H1 (cell line): Measurements from ENCODE around the gene CNTN5. TPM values are rescaled to one million over a fixed set of nuclear protein-coding genes. Genes with fewer than 3 reads are reported as not detected.

Experiments used
- CTCF ChIA-PET: fragments of 300-600 bp; sonication (Branson Sonifier 250); formaldehyde crosslinking; loops from one replicate; lab custom pipeline; 2021; ENCODE audit not compliant: partially characterized antibody; lab: Charles Lee
- POLR2A ChIA-PET: fragments of 300-600 bp; sonication (Branson Sonifier 250); formaldehyde crosslinking; loops from one replicate; lab custom pipeline; 2021; ENCODE audit warnings: inconsistent platforms; ENCODE audit not compliant: partially characterized antibody; lab: Charles Lee
- DNase-seq, 2 experiments: peaks; one replicate each; pipeline versions ENCODE4 v3.0.0 to v3.0.0-alpha.2; 2010 to 2022; ENCODE audit warnings: low spot score in 2 of 2, low read depth in 1 of 2, mixed read lengths in 1 of 2
- FAIRE-seq: peaks from 2 replicates; lab custom pipeline; 2011; peaks lifted over from hg19 to GRCh38; lab: Jason Lieb, UNC
- H2AFZ ChIP-seq: 2 replicates; pipeline ENCODE4 v1.8.1; 2012; ENCODE audit warnings: low read length, inconsistent platforms
- H2AK5ac ChIP-seq: 2 replicates; pipeline ENCODE4 v1.6.1; 2013; ENCODE audit warnings: low read depth, low read length
- H2BK120ac ChIP-seq: replicated peaks from 2 replicates; pipeline ENCODE3; 2013; ENCODE audit warnings: low read depth, low read length, inconsistent platforms
- H2BK12ac ChIP-seq: 2 replicates; pipeline ENCODE4 v1.6.1; 2013; ENCODE audit warnings: low read depth, low read length
- H2BK15ac ChIP-seq: 2 replicates; pipeline ENCODE4 v1.6.1; 2013; ENCODE audit warnings: low read length
- H2BK20ac ChIP-seq: 2 replicates; pipeline ENCODE4 v1.6.1; 2013; ENCODE audit warnings: low read length
- H2BK5ac ChIP-seq: 2 replicates; pipeline ENCODE4 v1.6.1; 2013; ENCODE audit warnings: low read depth, low read length
- H3K14ac ChIP-seq: 2 replicates; pipeline ENCODE4 v1.6.1; 2013; ENCODE audit warnings: inconsistent platforms; ENCODE audit not compliant: insufficient read length
- H3K18ac ChIP-seq: 2 replicates; pipeline ENCODE4 v1.6.1; 2013; ENCODE audit warnings: low read length; ENCODE audit errors: extremely low read depth
- H3K23ac ChIP-seq: 2 replicates; pipeline ENCODE4 v1.6.1; 2013; ENCODE audit warnings: inconsistent platforms; ENCODE audit not compliant: insufficient read length
- H3K23me2 ChIP-seq: 2 replicates; pipeline ENCODE4 v1.6.1; 2013; ENCODE audit warnings: low read depth, low read length
- H3K27ac ChIP-seq: 2 replicates; pipeline ENCODE4 v1.6.1; 2011; ENCODE audit warnings: low read depth, low read length, inconsistent platforms
- H3K27me3 ChIP-seq, 4 experiments: replicated peaks in 1 of 4; 1 replicate in 1 of 4; 2 replicates in 3 of 4; pipeline versions ENCODE4 v1.6.1 to v1.8.1; 2011 to 2013; ENCODE audit warnings: low read length in 3 of 4, mild to moderate bottlenecking in 3 of 4, inconsistent platforms in 2 of 4, mixed read lengths in 2 of 4, moderate library complexity in 1 of 4; ENCODE audit not compliant: control insufficient read depth in 3 of 4, insufficient read depth in 3 of 4; ENCODE audit errors: extremely low read depth in 1 of 4
- H3K36me3 ChIP-seq, 4 experiments: 2 replicates each; pipeline versions ENCODE4 v1.6.1 to v1.8.1; 2011 to 2013; ENCODE audit warnings: mild to moderate bottlenecking in 4 of 4, low read length in 3 of 4, moderate library complexity in 2 of 4, control low read depth in 1 of 4, inconsistent platforms in 1 of 4; ENCODE audit not compliant: insufficient read depth in 4 of 4, control insufficient read depth in 2 of 4
- H3K4ac ChIP-seq: replicated peaks from 2 replicates; pipeline ENCODE3; 2013; ENCODE audit warnings: low read length, low read depth, mixed read lengths, inconsistent platforms; ENCODE audit not compliant: insufficient read length
- H3K4me1 ChIP-seq, 4 experiments: replicated peaks in 1 of 4; 1 replicate in 1 of 4; 2 replicates in 3 of 4; pipeline versions ENCODE4 v1.6.1 to v1.8.1; 2011 to 2013; ENCODE audit warnings: low read length in 3 of 4, inconsistent platforms in 2 of 4, mixed read lengths in 1 of 4; ENCODE audit not compliant: insufficient read depth in 4 of 4, control insufficient read depth in 3 of 4
- H3K4me2 ChIP-seq, 2 experiments: 2 replicates each; pipeline versions ENCODE4 v1.6.1 to v1.8.1; 2011 to 2013; ENCODE audit warnings: low read depth in 2 of 2, low read length in 2 of 2, control low read depth in 1 of 2, inconsistent platforms in 1 of 2, mild to moderate bottlenecking in 1 of 2; ENCODE audit not compliant: insufficient read depth in 1 of 2
- H3K4me3 ChIP-seq, 4 experiments: fragments of 200-600, 300-600 bp in 1 of 4; sonication (generic), shearing (Covaris generic), sonication (Bioruptor Twin) in 1 of 4; 2 replicates each; pipeline versions ENCODE4 v1.5.1 to v1.8.1; 2011 to 2016; ENCODE audit warnings: low read length in 4 of 4, low read depth in 3 of 4, control low read depth in 2 of 4, inconsistent platforms in 2 of 4, mild to moderate bottlenecking in 2 of 4, mixed read lengths in 1 of 4, moderate library complexity in 1 of 4; ENCODE audit not compliant: insufficient read depth in 2 of 4; ENCODE audit errors: extremely low read depth in 1 of 4
- H3K56ac ChIP-seq: replicated peaks from 2 replicates; pipeline ENCODE3; 2013; ENCODE audit warnings: low read depth, mild to moderate bottlenecking, mixed read lengths, low read length, inconsistent platforms; ENCODE audit not compliant: insufficient read length
- H3K79me1 ChIP-seq: 2 replicates; pipeline ENCODE4 v1.6.1; 2013; ENCODE audit warnings: low read depth, low read length, control low read depth
- H3K79me2 ChIP-seq, 2 experiments: 2 replicates each; pipeline versions ENCODE4 v1.6.1 to v1.8.1; 2012 to 2013; ENCODE audit warnings: low read length in 2 of 2, mild to moderate bottlenecking in 2 of 2, inconsistent platforms in 1 of 2; ENCODE audit not compliant: insufficient read depth in 2 of 2, control insufficient read depth in 1 of 2
- H3K9ac ChIP-seq, 4 experiments: replicated peaks in 1 of 4; 1 replicate in 1 of 4; 2 replicates in 3 of 4; pipeline versions ENCODE4 v1.6.1 to v1.8.1; 2011 to 2013; ENCODE audit warnings: low read depth in 3 of 4, low read length in 3 of 4, control low read depth in 2 of 4, mild to moderate bottlenecking in 2 of 4, moderate library complexity in 2 of 4, inconsistent platforms in 1 of 4; ENCODE audit errors: extremely low read depth in 1 of 4
- H3K9me3 ChIP-seq, 2 experiments: 2 replicates each; pipeline versions ENCODE4 v1.6.1 to v1.8.1; 2012 to 2013; ENCODE audit warnings: mild to moderate bottlenecking in 2 of 2, moderate library complexity in 2 of 2, control low read depth in 1 of 2, inconsistent platforms in 1 of 2, low read depth in 1 of 2, low read length in 1 of 2, mixed read lengths in 1 of 2; ENCODE audit not compliant: insufficient read depth in 2 of 2
- H4K20me1 ChIP-seq, 2 experiments: replicated peaks in 1 of 2; 2 replicates each; pipeline versions ENCODE3 to v1.8.1; 2011 to 2013; ENCODE audit warnings: inconsistent platforms in 2 of 2, low read length in 2 of 2, mild to moderate bottlenecking in 1 of 2; ENCODE audit not compliant: insufficient read depth in 2 of 2, control insufficient read depth in 1 of 2
- H4K5ac ChIP-seq: 2 replicates; pipeline ENCODE4 v1.6.1; 2013; ENCODE audit warnings: low read length, low read depth, mixed read lengths, inconsistent platforms; ENCODE audit not compliant: insufficient read length
- H4K8ac ChIP-seq: 2 replicates; pipeline ENCODE4 v1.8.0; 2013; ENCODE audit warnings: mild to moderate bottlenecking, moderate library complexity, low read length, inconsistent platforms; ENCODE audit not compliant: insufficient read depth; ENCODE audit errors: extremely low read depth
- H4K91ac ChIP-seq: replicated peaks from 2 replicates; pipeline ENCODE3; 2013; ENCODE audit warnings: low read length, mixed read lengths, inconsistent platforms; ENCODE audit not compliant: insufficient read length
- CEBPB ChIP-seq: IDR thresholded peaks from 2 replicates; pipeline ENCODE4 v1.6.1; 2012; ENCODE audit warnings: low read depth, low read length
- WGBS, 2 experiments: shearing (Covaris generic) in 1 of 2; methylation state at CpG; one replicate each; pipeline versions ENCODE4 v1.1.6 to v1.1.7; 2013 to 2015; ENCODE audit warnings: low lambda C conversion rate in 2 of 2, mixed read lengths in 2 of 2, inconsistent platforms in 1 of 2, low coverage in 1 of 2, missing lambda C conversion rate in 1 of 2; ENCODE audit not compliant: insufficient replicate concordance in 2 of 2, insufficient coverage in 1 of 2, insufficient read length in 1 of 2; ENCODE audit errors: extremely low coverage in 1 of 2, missing lambda C conversion rate in 1 of 2; 5-methylcytosine and 5-hydroxymethylcytosine counted together
- polyA plus RNA-seq, 7 experiments: library from polyadenylated mRNA; depleted of rRNA in 3 of 7; stranded (reverse) in 5 of 7; unstranded in 2 of 7; fragments of >200 nt in 5 of 7; fragments of 200-250 nt in 2 of 7; gene quantifications; 1 replicate in 5 of 7; 2 replicates in 1 of 7; 4 replicates in 1 of 7; pipeline versions ENCODE4 v1.2.1 to v1.2.3, GENCODE V29; 2011 to 2013; ENCODE audit warnings: missing spikeins in 2 of 7, mixed read lengths in 2 of 7
- total RNA-seq: library from RNA; stranded (reverse); fragmentation: NEBNext Ultra II Directional; extraction: Animal tissue kit (Norgen Biotek cat#: 25700); gene quantifications from 2 replicates; pipeline ENCODE4 v1.2.1, GENCODE V29; 2021

Gene CNTN5
- total and polyA plus RNA-seq, 2 of the 8 experiments (the other 6 are each of a cell fraction or from before 2014, with no cell fraction given) = not detected

- H2BK12ac ChIP-seq = no peak overlapping the region
- no peak overlapping the region for H3K4me3 ChIP-seq
- H3K79me1 ChIP-seq = no peaks in the 10 kb centered on the region
- no peaks in the 10 kb centered on the region for H3K27me3 ChIP-seq
- no peaks in the 10 kb centered on the region for H4K20me1 ChIP-seq
- CTCF ChIA-PET = no interaction called here
- H4K91ac ChIP-seq = no peak overlapping the region
- H3K9ac ChIP-seq = no peak overlapping the region
- no peaks in the 10 kb centered on the region for H3K79me2 ChIP-seq
- H3K4me2 ChIP-seq = no peak overlapping the region
- H3K27ac ChIP-seq = no peak overlapping the region
- H2BK20ac ChIP-seq = no peak overlapping the region
- no peak overlapping the region for H4K8ac ChIP-seq
- H3K23me2 ChIP-seq = no peaks in the 10 kb centered on the region
- H2BK15ac ChIP-seq = 0 out of 2 replicates have a peak overlapping the region, but pooled peaks have one; percentile 63
- POLR2A ChIA-PET = no interaction called here
- no peak for DNase-seq
- TF ChIP-seq CEBPB = no peak
- no peak overlapping the region for H3K23ac ChIP-seq
- H3K4me1 ChIP-seq = peaks cover 0 to 3% (median 2%) of the 10 kb centered on the region in 4 experiments; a peak in 4 of 7 replicates
- WGBS, 2 experiments = 95% methylated on average over 5 of the region's 5 CpGs; no CpG with 5 or more reads in 1 of the 2 experiments
- H3K36me3 ChIP-seq = no peaks in the 10 kb centered on the region
- no peak overlapping the region for H3K56ac ChIP-seq
- no peak overlapping the region for H3K18ac ChIP-seq
- H2BK120ac ChIP-seq = no peak overlapping the region
- H4K5ac ChIP-seq = no peak overlapping the region
- H3K4ac ChIP-seq = no peak overlapping the region
- H2BK5ac ChIP-seq = no peak overlapping the region
- H2AK5ac ChIP-seq = no peak overlapping the region
- no peaks in the 10 kb centered on the region for H3K9me3 ChIP-seq
- no peak overlapping the region for H2AFZ ChIP-seq
- H3K14ac ChIP-seq = no peak overlapping the region
- FAIRE-seq = no peak
Observed at GRCh38 chr11:100185588-100185987, 1164.8 kb downstream of the CNTN5 start.
